HL-60 (cell line): ENCODE data around the gene SPATA25.

Experiments
- DNase-seq, 2 experiments: peaks; one replicate each; pipeline ENCODE4 v3.0.0-alpha.2; 2010 to 2020; ENCODE audit warnings: low read depth in 1 of 2, low spot score in 1 of 2
- H3K27ac ChIP-seq: fragments of 250-450 bp; sonication (Bioruptor Pico); replicated peaks from 2 replicates; pipeline ENCODE4 v1.5.1; 2020; ENCODE audit warnings: mild to moderate bottlenecking, moderate library complexity
- H3K27me3 ChIP-seq: fragments of 250-450 bp; sonication (Bioruptor Pico); 2 replicates; pipeline ENCODE4 v1.5.1; 2021; ENCODE audit warnings: mild to moderate bottlenecking, moderate library complexity; ENCODE audit not compliant: insufficient read depth, poor library complexity, severe bottlenecking
- H3K4me3 ChIP-seq: replicated peaks from 2 replicates; pipeline ENCODE4 v1.5.1; 2011; ENCODE audit warnings: mild to moderate bottlenecking, control low read depth, low read length; ENCODE audit not compliant: insufficient read depth
- GABPA ChIP-seq: IDR thresholded peaks from 2 replicates; pipeline ENCODE4 v1.6.1; 2012; ENCODE audit warnings: low read depth
- POLR2AphosphoS5 ChIP-seq: IDR thresholded peaks from 2 replicates; pipeline ENCODE4 v1.6.1; 2012; ENCODE audit warnings: low read depth
- REST ChIP-seq: IDR thresholded peaks from 2 replicates; pipeline ENCODE4 v1.6.1; 2012; ENCODE audit warnings: low read depth; ENCODE audit not compliant: insufficient replicate concordance
- SPI1 ChIP-seq: IDR thresholded peaks from 2 replicates; pipeline ENCODE4 v1.6.1; 2012; ENCODE audit warnings: low read depth, mild to moderate bottlenecking, borderline replicate concordance
- TF ChIP-seq, protein P1 (sequence below): IDR thresholded peaks from one replicate; pipeline ENCODE4 v1.5.1; 2011; ENCODE audit warnings: low read length, control low read depth, inconsistent platforms; ENCODE audit not compliant: insufficient read depth

SPATA25 gene

GRCh38 chr20:45918779-45919537, 31.5 kb upstream of the SPATA25 start:
- H3K27me3 ChIP-seq: no peaks in the 10 kb centered on the region
- DNase-seq: no peak
- TF ChIP-seq, protein P1, sequence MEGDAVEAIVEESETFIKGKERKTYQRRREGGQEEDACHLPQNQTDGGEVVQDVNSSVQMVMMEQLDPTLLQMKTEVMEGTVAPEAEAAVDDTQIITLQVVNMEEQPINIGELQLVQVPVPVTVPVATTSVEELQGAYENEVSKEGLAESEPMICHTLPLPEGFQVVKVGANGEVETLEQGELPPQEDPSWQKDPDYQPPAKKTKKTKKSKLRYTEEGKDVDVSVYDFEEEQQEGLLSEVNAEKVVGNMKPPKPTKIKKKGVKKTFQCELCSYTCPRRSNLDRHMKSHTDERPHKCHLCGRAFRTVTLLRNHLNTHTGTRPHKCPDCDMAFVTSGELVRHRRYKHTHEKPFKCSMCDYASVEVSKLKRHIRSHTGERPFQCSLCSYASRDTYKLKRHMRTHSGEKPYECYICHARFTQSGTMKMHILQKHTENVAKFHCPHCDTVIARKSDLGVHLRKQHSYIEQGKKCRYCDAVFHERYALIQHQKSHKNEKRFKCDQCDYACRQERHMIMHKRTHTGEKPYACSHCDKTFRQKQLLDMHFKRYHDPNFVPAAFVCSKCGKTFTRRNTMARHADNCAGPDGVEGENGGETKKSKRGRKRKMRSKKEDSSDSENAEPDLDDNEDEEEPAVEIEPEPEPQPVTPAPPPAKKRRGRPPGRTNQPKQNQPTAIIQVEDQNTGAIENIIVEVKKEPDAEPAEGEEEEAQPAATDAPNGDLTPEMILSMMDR: no peak
- no peak for TF ChIP-seq REST
- H3K27ac ChIP-seq: no peak overlapping the region
- no peak overlapping the region for H3K4me3 ChIP-seq

- TF ChIP-seq GABPA (no peak), REST (no peak), SPI1 (no peak), POLR2AphosphoS5 (no peak)
- TF ChIP-seq, protein P1: no peak
- H3K27ac ChIP-seq: no peak overlapping the region
- DNase-seq: no peak
- H3K4me3 ChIP-seq: no peak overlapping the region
- H3K27me3 ChIP-seq: no peaks in the 10 kb centered on the region
Measured at GRCh38 chr20:45918182-45918737, 30.8 kb upstream of the SPATA25 start.

DNA sequence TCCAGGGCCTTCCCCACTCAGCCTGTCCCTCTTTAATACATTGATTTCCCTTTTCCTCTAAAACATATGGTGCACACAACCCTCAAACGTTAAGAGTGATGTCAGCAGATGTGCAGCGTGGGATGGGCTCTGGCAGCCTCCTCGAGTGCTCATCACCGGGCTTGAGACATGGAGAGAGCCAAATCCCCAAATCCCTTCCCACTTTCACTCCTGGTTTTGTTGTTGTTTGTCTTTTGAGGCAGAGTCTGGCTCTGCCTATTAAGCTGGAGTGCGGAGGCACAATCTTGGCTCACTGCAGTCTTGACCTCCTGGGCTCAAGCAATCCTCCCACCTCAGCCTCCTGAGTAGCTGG, 30.3 kb upstream of the SPATA25 start:
- DNase-seq: no peak
- Histone ChIP-seq H3K27me3 (no peaks in the 10 kb centered on the region), H3K4me3 (no peak overlapping the region), H3K27ac (no peak overlapping the region)
- no peak for TF ChIP-seq GABPA
- no peak for TF ChIP-seq SPI1
- no peak for TF ChIP-seq POLR2AphosphoS5
- TF ChIP-seq, protein P1: no peak
- TF ChIP-seq REST: no peak
